HG03439 (cell line): ENCODE results near the gene LRCH3.

Experiments
- ATAC-seq: cut with Tn5 transposase; IDR thresholded peaks from one replicate; pipeline ENCODE4 v1.9.1; 2021; ENCODE audit warnings: mild to moderate bottlenecking, moderate library complexity; ENCODE audit not compliant: unreplicated experiment

Gene LRCH3

GRCh38 chr3:197833930-197834715 lies 43.1 kb downstream of the LRCH3 start:
- no peak for ATAC-seq

- ATAC-seq = no peak
These were observed 44.5 kb downstream of the LRCH3 start for GRCh38 chr3:197835509-197835908.

GRCh38 chr3:197836244-197836643 lies 45.2 kb downstream of the LRCH3 start:
- ATAC-seq = no peak

GRCh38 chr3:197837282-197837681 lies 46.2 kb downstream of the LRCH3 start:
- no peak for ATAC-seq

- no peak for ATAC-seq
These were observed 50.7 kb downstream of the LRCH3 start for GRCh38 chr3:197841789-197842188.

GRCh38 chr3:197846491-197846890 lies 55.4 kb downstream of the LRCH3 start:
- no peak for ATAC-seq

- no peak for ATAC-seq
These were observed 56.9 kb downstream of the LRCH3 start for GRCh38 chr3:197847866-197848401.

- no peak for ATAC-seq
These were observed 63.7 kb downstream of the LRCH3 start for GRCh38 chr3:197854596-197855343.

- ATAC-seq = no peak
These were observed 64.5 kb downstream of the LRCH3 start for GRCh38 chr3:197855571-197855970.

- ATAC-seq = no peak
These were observed 65.3 kb downstream of the LRCH3 start for GRCh38 chr3:197856199-197856816.

- ATAC-seq = no peak
These were observed 67.1 kb downstream of the LRCH3 start for GRCh38 chr3:197858133-197858532.

GRCh38 chr3:197858598-197858997 lies 67.5 kb downstream of the LRCH3 start:
- ATAC-seq = no peak

- no peak for ATAC-seq
These were observed 75.0 kb downstream of the LRCH3 start for GRCh38 chr3:197866035-197866434.

- no peak for ATAC-seq
These were observed 82.3 kb downstream of the LRCH3 start for GRCh38 chr3:197873329-197873728.

- no peak for ATAC-seq
These were observed 83.0 kb downstream of the LRCH3 start for GRCh38 chr3:197874064-197874463.

- no peak for ATAC-seq
These were observed 83.6 kb downstream of the LRCH3 start for GRCh38 chr3:197874653-197875052.

GRCh38 chr3:197877902-197878301 lies 86.8 kb downstream of the LRCH3 start:
- ATAC-seq = no peak

GRCh38 chr3:197878427-197878826 lies 87.4 kb downstream of the LRCH3 start:
- ATAC-seq = no peak

GRCh38 chr3:197880491-197881269 lies 89.6 kb downstream of the LRCH3 start:
- no peak for ATAC-seq

GRCh38 chr3:197881270-197881969 lies 90.4 kb downstream of the LRCH3 start:
- ATAC-seq = no peak
